Islet of Langerhans (tissue), 1 donor: ENCODE results near the gene RPS2.

Source experiments
- FAIRE-seq: peaks from one replicate; lab custom pipeline; 2011; peaks lifted over from hg19 to GRCh38; lab: Jason Lieb, UNC

RPS2 gene

DNA sequence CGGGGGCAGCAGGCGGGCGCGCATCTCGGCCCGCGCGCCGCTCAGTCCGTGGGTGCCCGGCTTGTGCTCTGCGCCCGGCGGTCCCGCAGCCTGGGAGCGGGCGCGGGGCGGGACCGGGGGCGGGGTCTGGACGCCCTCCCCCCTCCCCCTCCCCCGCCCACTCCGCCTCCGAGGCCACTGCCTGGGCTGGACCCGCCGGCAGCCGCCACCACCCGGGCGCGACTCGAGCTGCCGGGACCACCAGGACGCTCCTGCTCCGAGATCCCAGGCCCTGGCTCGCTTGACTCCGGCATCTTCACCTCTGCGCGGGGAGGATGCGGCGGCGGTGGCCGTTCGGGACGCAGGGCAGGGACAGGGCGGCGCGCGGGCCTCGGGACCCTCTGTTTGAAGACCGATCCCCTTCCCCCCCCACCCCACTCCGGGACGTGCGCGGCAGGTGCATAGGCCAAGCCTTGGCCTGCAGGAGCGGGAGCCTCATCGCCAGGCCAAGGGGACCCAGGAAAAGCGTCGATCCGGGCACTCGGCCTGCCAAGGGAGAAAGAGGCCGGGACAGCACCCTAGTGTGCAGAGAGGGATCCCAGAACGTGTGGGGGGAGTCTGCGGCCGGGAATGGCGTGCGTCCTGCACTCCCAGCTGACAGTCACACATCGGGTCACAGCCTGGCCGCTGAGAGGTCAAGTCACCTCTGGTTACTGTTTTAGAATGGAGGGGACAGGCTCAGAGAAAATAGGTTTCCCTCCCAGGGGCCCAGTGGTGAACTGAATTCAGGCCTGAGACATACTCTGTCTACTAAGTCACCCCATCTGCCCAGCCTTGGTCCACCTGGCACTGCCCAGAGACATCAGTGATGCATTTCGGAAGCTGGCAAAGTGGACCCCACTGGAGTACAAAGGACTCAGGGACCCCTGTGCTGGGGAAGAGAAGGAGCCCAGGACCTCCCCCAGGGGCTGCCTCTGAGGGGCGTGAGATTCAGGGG lies 46.0 kb downstream of the RPS2 start, which contains the start of gene HS3ST6:
Gene HS3ST6 (minus strand): TSS at position 65 of the 976 bp plus-strand sequence. CDS start 92 bp downstream, outside the sequence.
- FAIRE-seq, result no peak

DNA sequence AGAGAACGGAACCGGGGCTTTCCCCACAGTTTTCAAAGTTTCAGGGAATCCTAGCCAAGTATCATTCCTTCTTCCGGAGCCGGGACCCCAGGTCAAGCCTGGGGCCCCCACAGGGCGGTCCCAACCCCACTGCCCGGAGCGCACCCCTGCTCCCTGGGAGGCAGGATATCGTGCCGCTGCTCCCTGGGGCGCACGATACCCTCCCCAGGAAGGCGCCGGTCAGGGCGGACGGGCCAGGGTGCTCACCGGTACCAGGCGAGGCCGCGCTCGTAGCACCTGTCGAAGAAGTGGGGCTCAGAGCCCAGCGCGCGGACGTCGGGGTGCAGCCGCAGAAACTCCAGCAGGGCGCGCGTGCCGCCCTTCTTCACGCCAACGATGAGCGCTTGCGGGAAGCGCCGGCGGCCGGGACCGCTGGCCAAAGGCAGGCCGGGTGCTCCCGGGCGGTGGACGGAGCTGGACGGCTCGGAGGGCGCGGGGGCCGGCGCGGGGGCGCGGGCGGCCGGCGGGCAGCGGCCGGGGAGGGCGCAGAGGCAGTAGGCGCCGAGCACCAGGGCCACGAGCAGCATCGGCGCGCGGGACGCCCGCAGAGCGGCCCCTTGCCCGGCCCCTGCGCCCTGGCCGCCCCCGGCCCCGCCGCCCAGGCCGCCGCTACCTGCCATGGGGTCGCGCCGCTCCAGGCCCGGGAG lies 46.8 kb downstream of the RPS2 start:
- no peak for FAIRE-seq

DNA sequence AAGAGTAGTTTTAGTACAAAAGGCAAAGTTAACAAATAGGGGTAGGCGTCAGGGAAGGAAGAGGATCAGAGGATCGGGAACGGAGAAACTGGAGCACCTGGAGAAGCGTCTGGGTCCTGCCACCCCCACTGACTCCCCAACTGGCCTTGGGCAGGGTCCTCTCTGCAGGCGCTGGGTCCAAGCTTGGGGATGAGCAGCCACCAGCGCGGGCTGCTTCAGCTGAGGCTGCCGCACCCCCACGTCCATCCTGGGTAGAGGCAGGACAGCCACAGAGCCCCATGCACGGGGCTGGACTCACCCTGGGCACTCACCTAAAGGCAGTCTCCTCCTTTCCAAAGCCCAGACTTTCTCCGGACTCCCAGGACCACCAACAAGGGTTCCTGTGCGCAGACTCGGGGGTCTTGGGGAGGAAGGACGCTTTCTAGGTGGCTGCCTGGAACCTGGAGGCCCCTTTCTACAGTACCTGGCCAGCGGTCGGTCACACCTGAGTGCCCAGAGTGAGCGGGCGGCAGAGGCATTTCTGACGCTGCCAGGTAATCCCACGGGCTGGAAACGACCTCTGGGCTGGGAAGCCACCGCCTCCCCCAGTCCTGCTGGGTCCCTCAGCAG lies 47.5 kb downstream of the RPS2 start:
- FAIRE-seq, result no peak

DNA sequence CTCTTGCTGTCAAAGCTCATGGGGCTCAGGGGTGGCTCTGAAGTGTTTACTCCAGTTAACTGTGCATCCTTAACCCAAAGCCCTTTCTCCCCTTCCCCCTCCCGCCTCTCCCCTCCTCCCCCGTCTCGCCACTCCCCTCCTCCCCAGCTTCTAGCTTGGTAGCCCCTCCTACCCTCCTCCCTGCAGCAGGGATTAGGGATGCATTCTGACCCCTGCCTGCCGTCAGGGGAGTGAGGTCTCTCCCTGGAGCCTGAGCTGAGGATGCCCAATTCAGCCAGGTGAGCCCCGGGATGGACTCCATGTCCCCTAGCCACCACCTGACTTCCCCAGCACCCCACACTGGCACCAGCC lies 48.0 kb downstream of the RPS2 start:
- FAIRE-seq, result no peak

DNA sequence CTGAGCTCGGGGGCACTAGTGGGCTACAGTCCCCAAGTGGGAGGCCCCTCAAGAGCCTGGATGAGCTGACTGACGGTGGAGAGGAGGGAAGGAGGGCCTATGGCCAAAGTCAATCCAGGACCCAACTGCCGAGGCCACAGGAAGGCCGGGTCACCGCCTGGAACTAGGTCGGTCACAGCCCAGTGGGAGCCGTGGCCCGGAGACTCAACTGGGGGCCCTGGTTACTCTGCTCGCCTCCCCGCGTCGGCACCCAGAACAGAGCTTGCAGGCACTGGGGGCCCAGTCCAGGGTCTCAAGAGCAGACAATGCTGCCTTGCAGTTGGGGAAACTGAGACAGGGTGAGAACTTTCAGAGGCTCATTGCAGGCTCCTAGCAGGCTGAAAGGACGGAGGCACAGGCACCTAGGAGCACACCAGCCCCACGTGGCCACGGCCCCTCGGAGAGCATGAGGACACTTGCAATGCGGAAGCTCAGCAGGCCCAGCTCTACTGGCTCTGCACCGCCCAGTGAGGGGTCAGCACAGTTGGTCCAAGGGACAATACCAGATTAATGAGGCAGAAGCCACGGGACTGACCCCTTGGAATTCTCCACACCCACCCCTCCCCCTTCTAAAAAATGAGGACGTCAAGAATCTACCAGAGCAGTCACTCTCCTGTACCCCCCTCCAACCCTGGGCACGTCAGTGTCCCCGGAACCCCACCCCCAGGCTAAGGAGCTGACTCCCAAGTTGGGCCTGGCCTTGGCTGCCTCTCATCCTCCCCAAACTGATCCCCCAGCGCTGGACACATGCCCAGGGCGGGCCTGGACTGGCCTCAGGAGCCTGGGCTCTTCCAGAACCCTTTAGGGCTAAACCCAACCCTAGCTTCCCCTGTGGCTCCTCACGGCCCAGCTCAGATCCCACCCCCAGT lies 48.6 kb downstream of the RPS2 start:
- no peak for FAIRE-seq

DNA sequence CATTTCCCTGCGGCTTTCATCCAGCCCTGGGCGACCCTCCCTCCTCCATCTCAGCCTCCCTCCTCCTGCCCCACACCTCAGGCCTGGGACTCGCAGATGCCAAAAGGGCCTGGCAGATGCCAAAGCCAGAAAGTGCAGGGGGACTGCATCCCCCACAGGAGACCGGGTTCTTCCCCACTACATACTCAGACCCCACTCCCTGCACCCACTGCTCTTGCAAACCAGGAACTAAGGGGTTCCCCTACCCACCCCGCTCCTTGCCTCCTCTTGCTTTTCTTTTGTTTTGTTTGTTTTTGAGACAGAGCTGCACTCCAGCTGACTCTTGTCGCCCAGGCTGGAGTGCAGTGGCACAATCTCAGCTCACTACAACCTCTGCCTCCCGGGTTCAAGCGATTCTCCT lies 49.6 kb downstream of the RPS2 start:
- no peak for FAIRE-seq

DNA sequence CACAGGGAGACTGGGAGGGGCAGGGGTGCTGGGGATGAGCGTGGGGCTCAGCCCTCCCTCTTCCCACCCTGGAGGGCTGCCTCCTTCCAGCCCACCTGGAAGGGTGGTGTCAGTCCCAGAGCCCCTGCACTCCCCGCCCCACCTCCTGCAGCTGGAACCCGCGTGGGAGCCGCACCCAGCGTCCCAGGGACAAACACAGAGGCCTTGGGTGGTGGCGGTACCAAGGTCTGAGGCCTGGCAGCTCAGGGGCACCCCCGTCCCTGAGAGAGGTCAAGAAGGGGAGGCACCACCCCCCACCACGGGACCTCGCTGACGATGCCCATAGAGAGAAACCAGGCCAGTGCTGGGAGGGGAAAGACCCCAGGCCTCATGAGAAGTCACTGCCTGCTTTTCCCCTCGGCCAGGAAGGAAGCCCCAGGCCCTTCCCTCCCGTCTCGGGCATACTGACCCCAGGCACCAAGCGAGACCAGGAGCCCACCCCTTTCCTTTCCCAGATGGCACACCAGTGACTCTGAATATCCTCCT lies 50.5 kb downstream of the RPS2 start:
- no peak for FAIRE-seq

DNA sequence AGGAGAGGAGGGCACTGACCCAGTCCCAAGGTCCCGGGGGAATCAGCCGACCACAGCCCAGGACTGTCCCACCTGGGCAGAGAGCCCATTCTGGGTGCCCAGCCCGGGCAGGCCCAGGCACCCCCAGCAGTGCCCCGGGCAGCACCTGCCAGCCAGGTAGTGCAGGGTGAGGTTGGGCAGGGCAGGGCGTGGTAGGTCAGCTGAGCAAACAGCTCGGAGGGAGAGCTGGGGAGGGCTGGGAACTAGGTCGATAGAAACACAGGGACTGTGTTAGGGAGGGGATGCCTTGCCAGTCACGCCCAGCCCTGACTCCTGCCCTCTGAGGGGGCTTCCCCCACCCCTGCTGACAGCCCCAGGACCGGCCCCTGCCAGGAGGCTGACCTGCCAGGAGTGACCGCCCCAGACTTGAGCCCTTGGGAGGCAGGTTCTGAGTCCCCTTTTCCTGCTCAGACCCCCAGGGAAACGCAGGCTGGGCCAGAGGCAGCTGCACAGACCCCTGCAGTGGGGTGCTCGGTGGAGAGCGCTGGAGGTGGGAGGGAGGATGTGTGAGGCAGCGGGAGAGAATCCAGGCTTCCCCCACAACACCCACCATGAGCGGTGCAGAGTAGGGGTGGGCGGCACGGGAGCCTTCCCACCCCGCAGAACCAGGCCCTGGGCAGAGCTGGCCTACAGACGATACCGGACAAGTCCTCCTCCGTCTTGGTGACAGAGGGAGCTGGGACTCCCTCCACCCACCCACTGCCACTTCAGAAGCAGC lies 51.1 kb downstream of the RPS2 start:
- FAIRE-seq, result no peak

DNA sequence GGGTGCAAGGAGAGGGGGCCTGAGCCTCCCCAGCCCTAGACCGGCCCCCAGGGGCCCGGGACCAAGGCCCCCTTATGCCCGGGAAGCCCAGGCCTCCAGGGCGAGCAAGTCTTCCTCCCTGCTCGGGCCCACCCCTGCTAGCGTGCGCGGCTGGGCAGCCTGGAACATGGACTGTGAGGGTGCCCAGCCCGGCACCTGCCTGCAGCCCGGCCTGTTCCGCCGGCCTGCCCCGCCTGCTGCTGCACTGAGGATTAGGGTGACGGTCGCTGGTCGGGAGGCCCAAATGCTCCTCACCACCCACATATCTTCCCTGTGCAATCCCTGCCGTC lies 52.4 kb downstream of the RPS2 start:
- no peak for FAIRE-seq
